NB4 (cell line): ENCODE measurements around the gene MPHOSPH6.
A peak's percentile ranks its signal among the peaks of the same experiment; 100 is the strongest.
"Not testable (repeated sequence)": the region's sequence is repeated elsewhere in the genome, so short reads cannot be mapped to it uniquely, and the experiment has no call there.

Experiments
- DNase-seq: peaks from one replicate; pipeline ENCODE4 v3.0.0; 2010; ENCODE audit warnings: low read depth
- H3K4me3 ChIP-seq: one replicate; pipeline ENCODE4 v1.5.1; 2011; ENCODE audit warnings: mild to moderate bottlenecking, low read depth, low read length, moderate library complexity
- MYC ChIP-seq: IDR thresholded peaks from 2 replicates; pipeline ENCODE4 v1.6.1; 2011; ENCODE audit warnings: low read depth, low read length
- POLR2A ChIP-seq: IDR thresholded peaks from 2 replicates; pipeline ENCODE4 v1.6.1; 2011; ENCODE audit warnings: mild to moderate bottlenecking; ENCODE audit not compliant: insufficient read length; ENCODE audit errors: extremely low read depth
- TF ChIP-seq, protein P1 (sequence below): IDR thresholded peaks from 2 replicates; pipeline ENCODE4 v1.6.1; 2011; ENCODE audit warnings: low read depth, low read length
- TF ChIP-seq, protein P2 (sequence below): IDR thresholded peaks from one replicate; pipeline ENCODE4 v1.5.1; 2012; ENCODE audit warnings: low read depth, low read length

The MPHOSPH6 gene, protein sequence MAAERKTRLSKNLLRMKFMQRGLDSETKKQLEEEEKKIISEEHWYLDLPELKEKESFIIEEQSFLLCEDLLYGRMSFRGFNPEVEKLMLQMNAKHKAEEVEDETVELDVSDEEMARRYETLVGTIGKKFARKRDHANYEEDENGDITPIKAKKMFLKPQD

DNA sequence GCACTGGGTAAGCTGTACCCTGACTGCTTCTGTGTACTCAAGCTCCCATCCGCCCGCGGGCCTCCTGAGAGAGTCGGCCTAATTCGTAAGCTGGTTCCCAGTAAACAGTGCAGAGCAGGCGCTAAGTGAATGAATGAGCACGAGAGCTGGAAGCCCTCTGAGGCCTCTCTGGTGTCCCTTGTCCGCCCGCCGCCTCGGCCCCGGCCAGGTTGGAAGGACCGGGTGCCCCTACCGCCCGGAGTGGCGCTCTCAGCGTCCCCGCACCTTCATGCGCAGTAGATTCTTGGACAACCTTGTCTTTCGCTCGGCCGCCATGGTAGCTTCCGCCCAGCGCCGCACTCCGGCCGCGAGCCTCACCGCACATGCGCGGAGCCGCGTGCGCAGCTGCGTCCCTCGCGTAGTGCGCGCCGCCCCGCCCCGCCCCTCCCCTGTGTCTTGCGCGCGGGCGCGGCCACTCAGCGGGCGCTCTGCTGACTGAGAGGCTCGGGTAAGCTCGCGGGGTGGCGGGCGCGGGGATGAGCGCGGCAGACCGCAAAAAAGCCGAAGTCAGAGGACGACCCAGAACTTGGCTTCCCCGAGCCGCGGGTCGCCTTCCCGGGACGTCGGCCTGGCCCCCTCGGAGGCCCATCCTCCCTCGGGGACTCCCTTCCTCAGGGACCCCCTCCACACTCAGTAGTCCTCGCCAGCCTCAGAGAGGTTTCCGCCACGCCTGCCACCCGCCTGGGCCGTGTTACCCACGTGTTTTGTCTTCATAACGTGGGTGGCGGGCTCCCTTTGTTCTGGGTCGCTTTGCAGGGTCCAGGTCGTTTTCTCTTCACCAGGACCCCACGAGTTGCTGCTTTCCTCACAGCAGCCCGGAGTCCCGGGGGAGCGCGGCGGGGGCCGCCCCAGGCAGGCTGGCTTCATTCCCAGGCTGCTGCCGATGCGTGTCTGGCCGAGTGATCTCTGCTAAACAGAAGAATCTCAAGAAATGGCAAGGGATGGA lies at the start of gene MPHOSPH6:
Gene MPHOSPH6 (minus strand): TSS at position 364 of the 985 bp plus-strand sequence. CDS start 49 bp downstream, at position 315.
- TF ChIP-seq, protein P1, sequence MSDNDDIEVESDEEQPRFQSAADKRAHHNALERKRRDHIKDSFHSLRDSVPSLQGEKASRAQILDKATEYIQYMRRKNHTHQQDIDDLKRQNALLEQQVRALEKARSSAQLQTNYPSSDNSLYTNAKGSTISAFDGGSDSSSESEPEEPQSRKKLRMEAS: peak; percentile 87
- TF ChIP-seq POLR2A: peak; percentile 84
- peak; percentile 41; the same call in 1 of the 2 replicates for TF ChIP-seq MYC
- TF ChIP-seq, protein P2, sequence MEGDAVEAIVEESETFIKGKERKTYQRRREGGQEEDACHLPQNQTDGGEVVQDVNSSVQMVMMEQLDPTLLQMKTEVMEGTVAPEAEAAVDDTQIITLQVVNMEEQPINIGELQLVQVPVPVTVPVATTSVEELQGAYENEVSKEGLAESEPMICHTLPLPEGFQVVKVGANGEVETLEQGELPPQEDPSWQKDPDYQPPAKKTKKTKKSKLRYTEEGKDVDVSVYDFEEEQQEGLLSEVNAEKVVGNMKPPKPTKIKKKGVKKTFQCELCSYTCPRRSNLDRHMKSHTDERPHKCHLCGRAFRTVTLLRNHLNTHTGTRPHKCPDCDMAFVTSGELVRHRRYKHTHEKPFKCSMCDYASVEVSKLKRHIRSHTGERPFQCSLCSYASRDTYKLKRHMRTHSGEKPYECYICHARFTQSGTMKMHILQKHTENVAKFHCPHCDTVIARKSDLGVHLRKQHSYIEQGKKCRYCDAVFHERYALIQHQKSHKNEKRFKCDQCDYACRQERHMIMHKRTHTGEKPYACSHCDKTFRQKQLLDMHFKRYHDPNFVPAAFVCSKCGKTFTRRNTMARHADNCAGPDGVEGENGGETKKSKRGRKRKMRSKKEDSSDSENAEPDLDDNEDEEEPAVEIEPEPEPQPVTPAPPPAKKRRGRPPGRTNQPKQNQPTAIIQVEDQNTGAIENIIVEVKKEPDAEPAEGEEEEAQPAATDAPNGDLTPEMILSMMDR: no peak
- H3K4me3 ChIP-seq: peak within 1 kb of the TSS; percentile 96
- DNase-seq: peak; percentile 95

DNA sequence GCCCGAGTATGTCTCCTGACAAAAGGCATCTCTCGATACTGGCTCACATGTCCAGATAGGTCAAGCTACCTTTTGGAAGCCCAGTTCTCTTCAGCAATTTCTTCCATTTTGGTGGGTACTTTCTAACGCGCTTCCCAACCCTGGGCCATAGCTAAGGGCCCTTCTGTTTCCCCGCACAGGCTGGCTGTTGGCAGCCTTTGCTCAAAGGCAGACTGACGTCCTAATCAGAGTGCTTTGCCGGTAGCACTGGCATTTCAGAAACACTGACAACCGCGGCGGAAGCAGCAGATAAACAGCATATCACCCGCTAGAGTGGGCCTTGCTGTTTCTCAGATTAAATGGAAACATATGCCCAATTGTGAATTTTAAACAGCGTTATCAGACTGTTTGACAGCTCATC lies 49.3 kb upstream of the MPHOSPH6 start:
- no peak for DNase-seq
- no peak overlapping the region for H3K4me3 ChIP-seq
- TF ChIP-seq MYC (no peak), POLR2A (no peak)
- TF ChIP-seq, protein P1: no peak
- TF ChIP-seq, protein P2: no peak

DNA sequence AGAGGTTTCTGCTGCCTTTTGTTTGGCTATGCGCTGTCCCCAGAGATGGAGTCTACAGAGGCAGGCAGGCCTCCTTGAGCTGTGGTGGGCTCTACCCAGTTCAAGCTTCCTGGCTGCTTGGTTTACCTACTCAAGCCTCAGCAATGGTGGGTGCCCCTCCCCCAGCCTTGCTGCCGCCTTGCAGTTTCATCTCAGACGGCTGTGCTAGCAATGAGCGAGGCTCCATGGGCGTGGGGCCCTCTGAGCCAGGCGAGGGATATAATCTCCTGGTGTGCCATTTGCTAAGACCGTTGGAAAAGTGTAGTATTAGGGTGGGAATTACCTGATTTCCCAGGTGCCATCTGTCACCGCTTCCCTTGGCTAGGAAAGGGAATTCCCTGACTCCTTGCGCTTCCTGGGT lies 39.3 kb upstream of the MPHOSPH6 start:
- not testable (repeated sequence) for H3K4me3 ChIP-seq, DNase-seq

DNA sequence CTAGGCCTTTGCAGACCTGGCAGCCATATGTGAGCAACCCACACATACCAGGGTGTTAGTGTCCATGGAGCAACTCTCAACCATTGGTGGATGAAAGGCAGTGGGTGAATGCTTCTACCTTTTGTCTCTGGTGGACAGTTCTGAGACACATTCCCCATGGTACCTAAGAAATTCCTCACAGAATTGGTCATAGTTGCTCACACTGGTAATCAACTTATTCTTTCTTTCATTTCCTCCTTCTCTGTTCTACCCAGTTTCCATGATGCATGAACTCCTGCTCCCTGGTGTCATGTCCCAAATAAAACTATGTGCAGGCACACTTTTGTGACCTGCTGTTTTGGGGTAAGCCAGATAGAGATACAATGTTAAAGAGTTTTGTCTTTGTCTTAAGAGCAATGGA lies 33.2 kb upstream of the MPHOSPH6 start:
- DNase-seq: no peak
- no peak overlapping the region for H3K4me3 ChIP-seq
- TF ChIP-seq, protein P1: no peak
- TF ChIP-seq POLR2A: no peak

DNA sequence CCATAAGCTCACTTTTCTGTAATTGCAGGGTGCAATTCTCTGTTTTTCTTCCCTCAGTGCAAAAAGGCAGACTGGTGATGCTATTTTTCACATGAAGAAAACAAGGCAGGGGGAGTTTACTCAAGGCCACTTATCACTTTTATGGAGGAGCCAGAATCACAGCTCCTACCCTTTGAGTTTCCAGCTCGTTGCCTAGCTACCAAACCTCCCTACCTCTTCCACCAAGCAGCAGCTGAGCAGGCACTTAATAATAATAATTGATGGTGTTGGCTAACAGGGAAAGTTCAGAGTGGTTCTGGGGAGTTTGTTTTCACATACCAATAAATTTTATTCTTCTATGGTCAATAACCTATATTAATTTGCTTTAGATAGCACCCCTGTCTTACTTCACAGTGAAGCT lies 31.9 kb upstream of the MPHOSPH6 start:
- DNase-seq: no peak
- TF ChIP-seq, protein P2: no peak
- no peak for TF ChIP-seq POLR2A
- no peak for TF ChIP-seq MYC
- TF ChIP-seq, protein P1: no peak
- H3K4me3 ChIP-seq: no peak overlapping the region

DNA sequence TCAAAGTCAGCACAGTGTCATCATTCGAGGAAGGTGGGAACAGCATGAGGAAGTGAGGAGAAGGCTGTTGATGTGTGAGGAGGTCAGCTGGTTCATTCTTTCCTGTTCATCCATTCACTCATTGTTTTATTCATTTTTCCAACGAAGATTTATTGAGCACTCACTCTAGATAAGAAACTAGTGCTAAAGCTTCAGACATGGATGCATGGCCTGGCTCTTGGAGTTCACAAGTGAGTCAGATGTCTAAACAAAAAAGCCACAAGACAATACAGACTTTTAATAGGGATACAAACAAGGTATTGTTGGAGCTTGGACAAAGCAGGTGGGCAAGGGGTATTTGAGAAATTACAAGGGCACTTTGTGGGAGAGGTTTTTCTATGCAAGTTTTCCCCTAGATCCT lies 31.3 kb upstream of the MPHOSPH6 start:
- DNase-seq: no peak
- TF ChIP-seq, protein P1: no peak
- TF ChIP-seq MYC: no peak
- TF ChIP-seq, protein P2: no peak
- no peak for TF ChIP-seq POLR2A

More for the DNA sequence above, 31.3 kb upstream of the MPHOSPH6 start:
- H3K4me3 ChIP-seq: no peak overlapping the region
